K562 (cell line): ENCODE measurements around the gene CACNA1C. TPM values are rescaled to one million over a fixed set of nuclear protein-coding genes. Genes with fewer than 3 reads are reported as not detected.

Source experiments
- ATAC-seq: fragments of 200-7000 bp; cut with Tn5 transposase; 3 replicates; pipeline ENCODE4 v1.9.1; 2020; ENCODE audit warnings: moderate library complexity
- BruUV-seq: library from RNA; stranded (reverse); fragments of 400-500 nt; replicated peaks from 2 replicates; lab custom pipeline; 2021; lab: Mats Ljungman, UMichigan
- CTCF ChIA-PET: fragments of 300-600 bp; formaldehyde crosslinking; extraction: SDS; loops from one replicate; lab custom pipeline; 2021; ENCODE audit warnings: low intra/inter-chr PET ratio; lab: Yijun Ruan, JAX
- POLR2A ChIA-PET: fragments of 300-600, 350-650 bp; sonication (Branson Sonifier 250); formaldehyde crosslinking; extraction: SDS; loops from one replicate; lab custom pipeline; 2021; ENCODE audit warnings: antibody characterized with exemption, inconsistent platforms; lab: Yijun Ruan, JAX
- DNase-seq, 4 experiments: peaks; one replicate each; pipeline versions ENCODE4 v3.0.0 to v3.0.0-alpha.2; 2011 to 2018; ENCODE audit warnings: low spot score in 3 of 4, mixed read lengths in 3 of 4; ENCODE audit errors: extremely low read depth in 1 of 4
- FAIRE-seq: peaks from 2 replicates; lab custom pipeline; 2011; peaks lifted over from hg19 to GRCh38; lab: Jason Lieb, UNC
- H2AFZ ChIP-seq: 2 replicates; pipeline ENCODE4 v1.6.0; 2011; ENCODE audit warnings: low read depth, low read length, control low read depth, inconsistent platforms
- H3K27ac ChIP-seq: fragments of 200-600 bp; 3 replicates; pipeline ENCODE4 v1.8.0; 2011; ENCODE audit warnings: low read depth, mild to moderate bottlenecking, control low read depth, inconsistent platforms, low read length, moderate library complexity, mixed read lengths; ENCODE audit errors: extremely low read depth
- H3K27me3 ChIP-seq, 2 experiments: fragments of 300-600 bp in 1 of 2; 2 replicates in 1 of 2; 3 replicates in 1 of 2; pipeline versions ENCODE4 v1.6.0 to v1.8.0; 2011; ENCODE audit warnings: inconsistent platforms in 2 of 2, low read length in 2 of 2, mild to moderate bottlenecking in 1 of 2, mixed read lengths in 1 of 2, moderate library complexity in 1 of 2; ENCODE audit not compliant: control insufficient read depth in 2 of 2, insufficient read depth in 2 of 2
- H3K36me3 ChIP-seq: fragments of 300-600 bp; 3 replicates; pipeline ENCODE4 v1.8.0; 2011; ENCODE audit warnings: mild to moderate bottlenecking, low read length, inconsistent platforms; ENCODE audit not compliant: control insufficient read depth, insufficient read depth
- H3K4me1 ChIP-seq, 2 experiments: fragments of 200-600 bp in 1 of 2; replicated peaks in 1 of 2; 2 replicates in 1 of 2; 3 replicates in 1 of 2; pipeline versions ENCODE4 v1.5.1 to v1.8.0; 2011; ENCODE audit warnings: inconsistent platforms in 2 of 2, low read length in 2 of 2, mild to moderate bottlenecking in 1 of 2, mixed read lengths in 1 of 2, moderate library complexity in 1 of 2; ENCODE audit not compliant: control insufficient read depth in 2 of 2, insufficient read depth in 2 of 2
- H3K4me2 ChIP-seq: 2 replicates; pipeline ENCODE4 v1.6.1; 2011; ENCODE audit warnings: low read length, control low read depth, inconsistent platforms, mixed read lengths; ENCODE audit not compliant: insufficient read depth
- H3K4me3 ChIP-seq: fragments of 200-600 bp; sonication (generic), shearing (Covaris generic); 2 replicates; pipeline ENCODE4 v1.5.1; 2016; ENCODE audit warnings: control low read depth, inconsistent platforms
- H3K79me2 ChIP-seq: fragments of 200-600 bp; 3 replicates; pipeline ENCODE4 v1.8.0; 2011; ENCODE audit warnings: low read length, inconsistent platforms; ENCODE audit not compliant: control insufficient read depth, insufficient read depth
- H3K9ac ChIP-seq, 2 experiments: 2 replicates each; pipeline versions ENCODE4 v1.6.0 to v1.6.1; 2011; ENCODE audit warnings: low read depth in 2 of 2, low read length in 2 of 2, control low read depth in 1 of 2, inconsistent platforms in 1 of 2, mild to moderate bottlenecking in 1 of 2, mixed read lengths in 1 of 2; ENCODE audit not compliant: insufficient read depth in 1 of 2
- H3K9me1 ChIP-seq: one replicate; pipeline ENCODE4 v1.6.0; 2011; ENCODE audit warnings: inconsistent platforms, mild to moderate bottlenecking, low read length, moderate library complexity; ENCODE audit not compliant: control insufficient read depth, insufficient read depth
- H3K9me3 ChIP-seq: replicated peaks from 2 replicates; pipeline ENCODE4 v1.5.1; 2011; ENCODE audit warnings: low read depth, low read length, inconsistent platforms; ENCODE audit not compliant: control insufficient read depth, insufficient read depth
- H4K20me1 ChIP-seq: replicated peaks from 2 replicates; pipeline ENCODE4 v1.6.1; 2011; ENCODE audit warnings: low read length, inconsistent platforms, mixed read lengths; ENCODE audit not compliant: control insufficient read depth, insufficient read depth
- BCLAF1 ChIP-seq, 2 experiments: fragments of 450-650 bp in 1 of 2; IDR thresholded peaks; 2 replicates each; pipeline ENCODE4 v1.6.1; 2011 to 2017; ENCODE audit warnings: low read depth in 2 of 2, antibody characterized with exemption in 1 of 2, borderline replicate concordance in 1 of 2, low read length in 1 of 2, mild to moderate bottlenecking in 1 of 2, mixed read lengths in 1 of 2; ENCODE audit not compliant: control insufficient read depth in 1 of 2
- CGGBP1 ChIP-seq: fragments of 250-450 bp; sonication (Bioruptor Pico); IDR thresholded peaks from 2 replicates; pipeline ENCODE4 v1.9.0; 2021; ENCODE audit warnings: mild to moderate bottlenecking
- CHAMP1 ChIP-seq: fragments of 450-650 bp; IDR thresholded peaks from 2 replicates; pipeline ENCODE4 v1.6.1; 2016; ENCODE audit warnings: mild to moderate bottlenecking
- ERF ChIP-seq: fragments of 450-650 bp; formaldehyde crosslinking; IDR thresholded peaks from 2 replicates; pipeline ENCODE4 v1.4.0; 2020; ENCODE audit warnings: mild to moderate bottlenecking, mixed read lengths
- GABPA ChIP-seq: fragments of 200-800 bp; sonication (Bioruptor generic); conservative IDR thresholded peaks from 2 replicates; pipeline ENCODE4 v1.6.1; 2016; ENCODE audit warnings: low read depth, missing genetic modification characterization, missing compliant biosample characterization
- GATAD2A ChIP-seq: fragments of 450-650 bp; IDR thresholded peaks from 2 replicates; pipeline ENCODE4 v1.6.1; 2017
- HMBOX1 ChIP-seq: sonication (generic); IDR thresholded peaks from 2 replicates; pipeline ENCODE4 v1.6.1; 2016
- MBD2 ChIP-seq: sonication (generic); IDR thresholded peaks from 2 replicates; pipeline ENCODE4 v1.6.1; 2016; ENCODE audit warnings: low read depth, borderline replicate concordance
- MLLT1 ChIP-seq, 2 experiments: fragments of 450-650 bp; IDR thresholded peaks; 2 replicates each; pipeline ENCODE4 v1.6.1; 2016
- MYNN ChIP-seq, 2 experiments: sonication (generic); formaldehyde crosslinking in 1 of 2; IDR thresholded peaks; 2 replicates each; pipeline versions ENCODE4 v1.5.0 to v1.6.1; 2016 to 2020; ENCODE audit warnings: antibody characterized with exemption in 1 of 2, missing genetic modification reagents in 1 of 2
- TBL1XR1 ChIP-seq, 2 experiments: IDR thresholded peaks; 2 replicates each; pipeline ENCODE4 v1.6.1; 2012; ENCODE audit warnings: improper control_type of control experiment in 2 of 2, low read length in 2 of 2, mild to moderate bottlenecking in 1 of 2
- ZNF253 ChIP-seq: fragments of 250-450 bp; sonication (Bioruptor Pico); conservative IDR thresholded peaks from 2 replicates; pipeline ENCODE4 v1.6.1; 2021; ENCODE audit warnings: mild to moderate bottlenecking
- WGBS: fragments of 100-300 bp; shearing (Covaris generic); methylation state at CpG from one replicate; pipeline ENCODE4 v1.1.6; 2016; ENCODE audit warnings: low coverage, mixed read lengths; ENCODE audit not compliant: insufficient coverage; ENCODE audit errors: missing lambda C conversion rate; 5-methylcytosine and 5-hydroxymethylcytosine counted together
- in situ Hi-C: fragments of 300-500 bp; cut with MboI; formaldehyde crosslinking; loops from 4 replicates; pipeline ENCODE4 v1.15.0; 2018; ENCODE audit warnings: inconsistent platforms, mixed read lengths
- intact Hi-C: fragments of 100-400 bp; cut with micrococcal nuclease; formaldehyde crosslinking; loops from 2 replicates; pipeline ENCODE4 v1.14.2; 2022
- polyA plus RNA-seq, 8 experiments: library from polyadenylated mRNA; depleted of rRNA in 4 of 8; stranded (reverse) in 5 of 8; unstranded in 3 of 8; fragments of >200 nt; fragmentation: Nextera tagmentation in 2 of 8; fragmentation: Illumina TruSeq in 1 of 8; extraction: Ambion mirVana in 2 of 8; extraction: Trizol in 1 of 8; gene quantifications; 2 replicates each; pipeline versions ENCODE4 v1.2.1 to v1.2.3, GENCODE V29; 2011 to 2014; ENCODE audit warnings: inconsistent platforms in 1 of 8, missing spikeins in 1 of 8
- total RNA-seq, 7 experiments: library from RNA; depleted of rRNA in 6 of 7; stranded (reverse); fragments of >200 nt in 6 of 7; fragmentation: Illumina TruSeq in 2 of 7; extraction: Trizol in 2 of 7; gene quantifications; 2 replicates each; pipeline versions ENCODE4 v1.2.1 to v1.2.3, GENCODE V29; 2011 to 2021; ENCODE audit warnings: low replicate concordance in 1 of 7

CACNA1C gene
- total and polyA plus RNA-seq, 9 of the 15 experiments (the other 6 are each of a cell fraction or from before 2014, with no cell fraction given), result not detected

GRCh38 chr12:2354151-2354991 is 301.6 kb downstream of the CACNA1C start:
- in situ Hi-C loops, result no loop called here
- Histone ChIP-seq H3K9me1 (no peaks in the 10 kb centered on the region), H3K79me2 (no peaks in the 10 kb centered on the region), H3K27ac (no peak overlapping the region), H3K9ac (no peak overlapping the region), H3K4me3 (no peak overlapping the region), H3K27me3 (peaks cover 0 to 21% of the 10 kb centered on the region in 2 experiments; a peak in 2 of 5 replicates), H3K4me2 (no peak overlapping the region), H3K4me1 (no peaks in the 10 kb centered on the region), H4K20me1 (no peaks in the 10 kb centered on the region), H2AFZ (no peak overlapping the region), H3K9me3 (no peaks in the 10 kb centered on the region), H3K36me3 (no peaks in the 10 kb centered on the region)
- intact Hi-C loops, result no loop called here
- CTCF ChIA-PET, result interaction anchor here (0.6 kb wide), 1 partner anchor 128 kb away, joined by 3 read pairs; no protein-coding TSS in a partner anchor
- POLR2A ChIA-PET, result no interaction called here
- no TSS peak for BruUV-seq
- ATAC-seq (no peak), FAIRE-seq (no peak), DNase-seq (no peak)
- 0% methylated on average over 16 of the region's 19 CpGs for WGBS
- TF ChIP-seq GABPA (tag) (no peak), MLLT1 (IDR thresholded peaks at IDR 0.05) (no peak), HMBOX1 (no peak), CGGBP1 (CRISPR knock-in tag) (no peak), ZNF253 (CRISPR knock-in tag) (no peak), BCLAF1 (IDR thresholded peaks at IDR 0.05; ENCODE audit: borderline replicate concordance in 1 of 2, control insufficient read depth in 1 of 2, low read depth in 2 of 2, low read length in 1 of 2) (no peak), ERF (CRISPR knock-in tag) (no peak), CHAMP1 (no peak), MBD2 (no peak), TBL1XR1 (IDR thresholded peaks at IDR 0.05; ENCODE audit: low read length in 2 of 2) (no peak), GATAD2A (no peak), MYNN (IDR thresholded peaks at IDR 0.05) (no peak), MYNN (CRISPR knock-in tag; IDR thresholded peaks at IDR 0.05) (no peak)
